ENCODE results near the gene PHB1.
A peak's percentile ranks its signal among the peaks of the same experiment; 100 is the strongest.
"Not testable (repeated sequence)": the region's sequence is repeated elsewhere in the genome, so short reads cannot be mapped to it uniquely, and the experiment has no call there.

The PHB1 gene

GRCh38 chr17:49369760-49370159 lies 44.9 kb downstream of the PHB1 start (continued):
- TF ChIP-seq AEBP2 (tag by site-specific recombination; IDR thresholded peaks at IDR 0.05; ENCODE audit: borderline replicate concordance) = no peak
- TF ChIP-seq ZNF610 (tag by site-specific recombination; IDR thresholded peaks at IDR 0.05; ENCODE audit: borderline replicate concordance) = no peak
- no peak for TF ChIP-seq ZBTB44 (tag by site-specific recombination; IDR thresholded peaks at IDR 0.05)

GRCh38 chr17:49369089-49369488 lies 45.6 kb downstream of the PHB1 start:
- POLR2A ChIA-PET = interaction anchor here (1.0 kb wide), 1 partner anchor 54 kb away, joined by 3 read pairs; no protein-coding TSS in a partner anchor
- CTCF ChIA-PET = interaction anchor here (0.6 to 11.1 kb wide), 18 partner anchors 10 to 1869 kb away, joined by 3 to 91 read pairs (median 4); no protein-coding TSS in a partner anchor

GRCh38 chr17:49365667-49366066 lies 49.0 kb downstream of the PHB1 start:
- Histone ChIP-seq H3K36me3 (ENCODE audit: control insufficient read depth in 2 of 2, insufficient read depth in 1 of 2, low read length in 2 of 2) (no peaks in the 10 kb centered on the region), H3K4me3 (ENCODE audit: low read depth, low read length) (no peak overlapping the region), H3K9me3 (ENCODE audit: control insufficient read depth, insufficient read depth, low read depth, low read length) (no peaks in the 10 kb centered on the region), H3K4me1 (ENCODE audit: control insufficient read depth, insufficient read depth, low read length) (no peaks in the 10 kb centered on the region; the same call in 1 of the 2 replicates), H3K27ac (ENCODE audit: extremely low read depth, low read depth, low read length) (no peak overlapping the region)
- POLR2A ChIA-PET = no interaction called here
- CTCF ChIA-PET = interaction anchor here (0.6 to 11.1 kb wide), 8 partner anchors 9 to 153 kb away, joined by 3 to 91 read pairs (median 4); no protein-coding TSS in a partner anchor
- no peak for TF ChIP-seq ZNF530 (tag by site-specific recombination; IDR thresholded peaks at IDR 0.05; ENCODE audit: low read depth)
- no peak for TF ChIP-seq ZNF596 (tag by site-specific recombination; IDR thresholded peaks at IDR 0.05)
- TF ChIP-seq CTCF (tag by site-specific recombination; IDR thresholded peaks at IDR 0.05) = peak; percentile 83
- no peak for TF ChIP-seq ZNF555 (tag by site-specific recombination; conservative IDR thresholded peaks at IDR 0.05)
- TF ChIP-seq ZNF335 (tag by site-specific recombination; conservative IDR thresholded peaks at IDR 0.05) = peak; percentile 62
- no peak for TF ChIP-seq ZNF169 (tag by site-specific recombination; IDR thresholded peaks at IDR 0.05)

More at GRCh38 chr17:49369089-49369488, 45.6 kb downstream of the PHB1 start:
- H3K9me3 ChIP-seq (ENCODE audit: control insufficient read depth, insufficient read depth, low read depth, low read length) = no peaks in the 10 kb centered on the region
- TF ChIP-seq YY1 (tag by site-specific recombination; IDR thresholded peaks at IDR 0.05) (no peak), TRIM28 (IDR thresholded peaks at IDR 0.05; ENCODE audit: borderline replicate concordance, low read length) (no peak), ZNF658 (tag by site-specific recombination; IDR thresholded peaks at IDR 0.05) (no peak), ZNF335 (tag by site-specific recombination; conservative IDR thresholded peaks at IDR 0.05) (no peak), ZNF707 (tag by site-specific recombination; IDR thresholded peaks at IDR 0.05) (no peak)
- no peak overlapping the region for H3K27ac ChIP-seq (ENCODE audit: extremely low read depth, low read depth, low read length)
- no peaks in the 10 kb centered on the region; a peak in 1 of 3 replicates for H3K36me3 ChIP-seq (ENCODE audit: control insufficient read depth in 2 of 2, insufficient read depth in 1 of 2, low read length in 2 of 2)
- no peak overlapping the region for H3K4me3 ChIP-seq (ENCODE audit: low read depth, low read length)
- H3K4me1 ChIP-seq (ENCODE audit: control insufficient read depth, insufficient read depth, low read length) = peaks cover 3% of the 10 kb centered on the region; the same call in 1 of the 2 replicates

GRCh38 chr17:49365126-49365525 lies 49.6 kb downstream of the PHB1 start:
- CTCF ChIA-PET = interaction anchor here (0.8 to 11.1 kb wide), 5 partner anchors 31 to 71 kb away, joined by 3 to 91 read pairs (median 3); no protein-coding TSS in a partner anchor
- not testable (repeated sequence) for H3K4me3 ChIP-seq (ENCODE audit: low read depth, low read length)

More at GRCh38 chr17:49365126-49365525, 49.6 kb downstream of the PHB1 start:
- H3K9me3 ChIP-seq (ENCODE audit: control insufficient read depth, insufficient read depth, low read depth, low read length); POLR2A ChIA-PET; H3K36me3 ChIP-seq (ENCODE audit: control insufficient read depth in 2 of 2, insufficient read depth in 1 of 2, low read length in 2 of 2); H3K27ac ChIP-seq (ENCODE audit: extremely low read depth, low read depth, low read length); H3K4me1 ChIP-seq (ENCODE audit: control insufficient read depth, insufficient read depth, low read length): not testable (repeated sequence)
